GM12892 (cell line): Measurements from ENCODE around the gene KCNIP1.

Experiments
- POLR2A ChIP-seq: IDR thresholded peaks from 2 replicates; pipeline ENCODE4 v1.6.1; 2011; ENCODE audit warnings: low read depth, low read length, control low read depth
- POLR2AphosphoS5 ChIP-seq: IDR thresholded peaks from 2 replicates; pipeline ENCODE4 v1.6.1; 2011; ENCODE audit warnings: low read depth, low read length, control low read depth

DNA sequence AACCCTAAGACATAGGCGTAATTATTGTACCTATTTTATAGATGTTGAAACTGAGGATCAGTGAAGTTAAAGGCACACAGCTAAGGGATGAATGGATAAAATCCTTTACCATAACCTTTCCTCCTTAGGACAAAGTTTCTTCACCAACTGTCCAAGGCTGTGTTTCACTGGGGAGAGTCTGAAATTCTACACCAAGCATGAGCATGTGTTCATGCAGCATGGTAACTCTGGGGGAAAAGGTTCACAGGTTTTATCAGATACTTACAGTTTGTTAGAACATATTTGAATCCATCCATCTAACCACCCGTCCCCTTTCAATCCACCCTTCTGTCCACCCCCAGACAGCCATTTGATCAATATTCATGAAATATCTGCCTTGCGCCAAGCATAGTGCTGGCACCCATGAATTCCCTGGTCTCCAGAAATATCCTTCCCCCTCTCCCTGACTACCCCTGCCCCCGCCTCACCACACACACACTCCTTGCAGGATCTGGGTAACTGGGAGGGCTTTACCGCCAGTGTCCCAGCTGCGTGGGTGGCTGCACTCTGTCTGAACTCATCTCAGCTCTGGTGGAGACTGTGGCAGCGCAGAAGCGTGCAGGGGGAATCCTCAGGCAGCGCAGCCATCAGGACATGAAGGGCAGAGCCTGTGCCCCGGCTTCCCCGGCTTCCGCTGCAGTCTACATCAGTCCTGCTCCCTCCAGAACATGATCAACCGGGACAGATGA, 6.3 kb upstream of the KCNIP1 start:
- TF ChIP-seq POLR2A (no peak), POLR2AphosphoS5 (no peak)
